GM06990 (cell line): ENCODE results near the gene GAS2L2.
A peak's percentile ranks its signal among the peaks of the same experiment; 100 is the strongest.

Experiments used
- DNase-seq: peaks from one replicate; pipeline ENCODE4 v3.0.0-alpha.2; 2011; ENCODE audit not compliant: insufficient read length; ENCODE audit errors: extremely low read depth
- H3K27me3 ChIP-seq: replicated peaks from 2 replicates; pipeline ENCODE4 v1.6.0; 2011; ENCODE audit warnings: low read length; ENCODE audit not compliant: control insufficient read depth, insufficient read depth
- H3K36me3 ChIP-seq: 2 replicates; pipeline ENCODE4 v1.5.1; 2011; ENCODE audit warnings: low read length; ENCODE audit not compliant: control insufficient read depth, insufficient read depth
- H3K4me3 ChIP-seq: replicated peaks from 2 replicates; pipeline ENCODE4 v1.5.1; 2011; ENCODE audit warnings: low read depth, mild to moderate bottlenecking, control low read depth, low read length
- CTCF ChIP-seq: IDR thresholded peaks from 2 replicates; pipeline ENCODE4 v1.5.1; 2011; ENCODE audit warnings: low read length, control low read depth, mild to moderate bottlenecking, inconsistent platforms; ENCODE audit not compliant: insufficient read depth, poor library complexity, severe bottlenecking

GAS2L2 gene

DNA sequence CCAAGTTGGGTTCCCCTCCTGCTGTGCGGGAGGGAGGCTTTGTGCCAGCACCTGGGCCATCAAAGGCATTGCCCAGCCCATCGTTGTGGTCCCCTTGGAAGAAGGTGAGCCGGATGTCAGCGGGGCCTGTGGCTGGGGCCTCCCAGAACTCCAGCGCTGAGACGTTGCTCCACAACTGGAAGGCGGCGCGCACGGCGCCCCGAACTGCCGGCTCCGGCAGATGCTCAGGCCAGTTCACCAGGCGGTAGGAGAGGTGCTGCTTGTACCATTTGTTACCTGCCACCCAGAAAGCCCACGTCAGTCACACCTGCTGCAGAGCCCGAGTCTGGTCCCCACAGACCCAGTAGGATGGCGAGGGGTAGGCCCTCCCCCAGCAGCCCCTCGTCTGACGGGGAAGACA, 20.1 kb upstream of the GAS2L2 start:
- DNase-seq = no peak
- Histone ChIP-seq H3K27me3 (peaks cover 3% of the 10 kb centered on the region; the same call in 1 of the 2 replicates), H3K4me3 (no peak overlapping the region), H3K36me3 (no peaks in the 10 kb centered on the region)
- TF ChIP-seq CTCF = no peak

GRCh38 chr17:35769895-35770486, 17.0 kb upstream of the GAS2L2 start:
- H3K4me3 ChIP-seq = no peak overlapping the region
- TF ChIP-seq CTCF = peak; percentile 27
- DNase-seq = no peak
- H3K36me3 ChIP-seq = no peaks in the 10 kb centered on the region
- peaks cover 2% of the 10 kb centered on the region; the same call in 1 of the 2 replicates for H3K27me3 ChIP-seq

DNA sequence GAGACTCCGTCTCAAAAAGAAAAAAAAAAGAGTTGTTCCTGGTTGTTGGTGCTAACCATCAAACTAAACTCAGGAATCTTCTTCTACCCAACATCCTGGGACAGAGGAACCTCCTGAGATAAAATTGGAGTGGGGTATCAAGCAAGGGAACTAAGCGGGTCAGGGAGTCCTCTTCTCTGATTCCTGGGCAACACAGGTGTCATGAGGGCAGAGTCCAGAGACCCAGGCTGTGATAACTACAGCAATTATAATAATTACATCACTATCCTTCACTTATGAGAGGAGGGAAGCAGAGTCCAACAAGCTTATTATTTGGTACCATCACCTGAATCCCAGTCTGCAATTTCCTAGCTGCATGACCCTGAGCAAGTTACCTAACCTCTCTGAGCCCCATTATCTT, 15.8 kb upstream of the GAS2L2 start:
- no peak for DNase-seq
- no peaks in the 10 kb centered on the region for H3K36me3 ChIP-seq
- no peak overlapping the region for H3K4me3 ChIP-seq
- no peak for TF ChIP-seq CTCF
- no peaks in the 10 kb centered on the region; the same call in 1 of the 2 replicates for H3K27me3 ChIP-seq

- H3K27me3 ChIP-seq = no peaks in the 10 kb centered on the region; the same call in 1 of the 2 replicates
- H3K36me3 ChIP-seq = no peaks in the 10 kb centered on the region
- DNase-seq = no peak
- TF ChIP-seq CTCF = peak; percentile 43
- no peak overlapping the region for H3K4me3 ChIP-seq
Measured at GRCh38 chr17:35766903-35767510, 14.0 kb upstream of the GAS2L2 start.

GRCh38 chr17:35766489-35766877, 13.4 kb upstream of the GAS2L2 start:
- Histone ChIP-seq H3K4me3 (no peak overlapping the region), H3K27me3 (no peaks in the 10 kb centered on the region; the same call in 1 of the 2 replicates)
- TF ChIP-seq CTCF = no peak

More at GRCh38 chr17:35766489-35766877, 13.4 kb upstream of the GAS2L2 start:
- no peak for DNase-seq
- no peaks in the 10 kb centered on the region for H3K36me3 ChIP-seq
